Activated CD8-positive, alpha-beta memory T cell treated with anti-CD3 and anti-CD28 coated beads, Interleukin-2, amount 50 U/mL, for 48 hours (primary cell): ENCODE data around the gene TRIM47.
A peak's percentile ranks its signal among the peaks of the same experiment; 100 is the strongest.
"Not testable (repeated sequence)": the region's sequence is repeated elsewhere in the genome, so short reads cannot be mapped to it uniquely, and the experiment has no call there.

Source experiments
- DNase-seq: peaks from one replicate; pipeline ENCODE4 v3.0.0-alpha.2; 2020

Gene TRIM47

DNA sequence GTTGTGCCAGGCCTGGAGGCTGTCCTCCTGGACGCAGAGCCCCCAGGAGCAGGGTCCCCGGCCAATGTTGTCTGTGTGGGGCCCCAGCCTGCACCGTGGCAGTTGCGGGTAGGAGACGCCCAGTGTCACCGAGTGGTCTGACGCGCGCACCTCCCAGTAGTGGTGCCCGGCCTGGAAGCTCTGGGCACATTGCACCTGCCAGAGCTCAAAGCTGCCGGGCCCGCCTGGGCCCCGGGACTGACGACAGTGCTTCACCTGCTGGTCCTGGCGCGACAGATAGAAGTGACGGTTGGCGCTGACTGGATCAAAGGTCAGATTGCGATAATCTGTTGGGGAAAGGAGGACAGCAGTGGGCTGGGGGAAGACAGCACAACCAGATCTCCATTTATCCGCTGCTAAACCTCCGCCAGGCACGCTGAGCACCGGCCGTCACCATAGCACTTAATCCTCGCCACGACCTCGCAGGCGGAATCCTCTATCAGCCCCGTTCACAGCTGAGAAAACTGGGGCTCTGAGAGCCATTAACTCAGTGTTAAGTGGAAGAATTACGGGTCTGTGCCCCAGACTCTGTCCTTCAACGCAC is 12.7 kb upstream of the TRIM47 start:
- no peak for DNase-seq

DNA sequence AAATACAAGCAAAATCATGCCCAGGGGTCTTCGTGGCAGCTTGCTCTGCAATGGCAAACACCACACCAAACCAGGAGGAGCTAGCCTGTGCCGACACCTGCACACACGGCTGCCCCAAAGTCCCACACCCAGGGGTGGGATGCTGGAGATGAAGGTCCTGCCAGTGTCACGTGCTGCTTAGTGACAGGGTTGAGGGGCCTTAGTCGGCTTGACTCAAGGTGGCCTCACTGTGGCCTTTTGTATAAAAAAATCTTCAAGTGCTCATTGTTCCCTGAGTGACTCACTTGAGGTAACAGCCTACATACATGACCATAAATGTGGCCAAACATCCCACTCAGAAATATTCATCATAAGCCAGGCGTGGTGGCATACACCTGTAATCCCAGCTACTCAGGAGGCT is 11.1 kb upstream of the TRIM47 start:
- DNase-seq = no peak

DNA sequence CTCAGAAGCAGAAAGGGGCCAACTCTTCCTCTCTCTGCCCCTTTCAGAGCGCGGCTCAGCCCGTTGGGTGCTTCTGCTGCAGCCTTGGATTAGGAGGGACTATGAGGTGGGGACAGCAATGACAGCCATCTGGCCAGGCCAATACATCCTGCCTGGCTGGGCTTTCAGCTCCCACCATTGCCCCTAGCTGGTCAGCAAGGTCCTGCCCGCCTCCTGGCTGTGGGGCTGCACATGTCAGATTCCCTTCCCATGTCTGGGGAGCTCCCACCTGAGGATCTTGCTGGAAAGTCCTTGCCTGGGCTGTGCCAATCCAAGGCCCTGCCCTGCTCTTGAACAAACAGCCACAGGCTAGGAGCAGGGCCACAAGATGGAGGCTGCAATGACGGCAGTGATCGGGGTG is 10.1 kb upstream of the TRIM47 start:
- no peak for DNase-seq

DNA sequence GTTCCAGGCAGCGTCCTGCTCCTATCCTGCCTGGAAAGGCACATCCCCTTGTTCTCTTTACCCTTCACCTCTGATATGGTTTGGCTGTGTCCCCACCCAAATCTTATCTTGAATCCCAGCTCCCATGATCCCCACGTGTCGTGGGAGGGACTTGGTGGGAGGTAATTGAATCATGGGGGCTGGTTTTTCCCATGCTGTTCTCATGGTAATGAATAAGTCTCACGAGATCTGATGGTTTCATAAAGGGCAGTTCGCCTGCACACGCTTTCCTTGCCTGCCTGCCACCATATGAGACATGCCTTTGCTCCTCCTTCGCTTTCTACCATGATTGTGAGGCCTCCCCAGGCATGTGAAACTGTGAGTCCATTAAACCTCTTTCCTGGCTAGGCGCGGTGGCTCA is 7.5 kb upstream of the TRIM47 start:
- not testable (repeated sequence) for DNase-seq

DNA sequence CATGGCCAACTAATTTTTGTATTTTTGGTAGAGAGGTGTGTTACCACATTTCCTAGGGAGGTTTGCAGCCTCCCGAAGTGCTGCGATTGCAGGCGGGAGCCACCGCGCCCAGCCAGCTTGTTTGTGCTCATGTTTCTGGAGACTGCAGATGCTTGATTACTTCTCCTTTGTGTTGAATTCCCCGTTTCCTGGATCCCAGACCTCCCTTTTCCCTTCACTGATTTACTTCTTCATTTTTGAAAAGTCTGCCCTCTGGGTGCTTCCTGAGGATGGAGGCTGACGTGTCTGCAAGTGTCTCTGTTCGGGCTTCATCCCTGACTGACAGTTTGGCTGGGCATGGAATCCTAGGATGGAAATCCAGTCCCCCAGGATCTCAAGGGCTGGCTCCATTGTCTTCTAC is 7.0 kb upstream of the TRIM47 start:
- DNase-seq = no peak

DNA sequence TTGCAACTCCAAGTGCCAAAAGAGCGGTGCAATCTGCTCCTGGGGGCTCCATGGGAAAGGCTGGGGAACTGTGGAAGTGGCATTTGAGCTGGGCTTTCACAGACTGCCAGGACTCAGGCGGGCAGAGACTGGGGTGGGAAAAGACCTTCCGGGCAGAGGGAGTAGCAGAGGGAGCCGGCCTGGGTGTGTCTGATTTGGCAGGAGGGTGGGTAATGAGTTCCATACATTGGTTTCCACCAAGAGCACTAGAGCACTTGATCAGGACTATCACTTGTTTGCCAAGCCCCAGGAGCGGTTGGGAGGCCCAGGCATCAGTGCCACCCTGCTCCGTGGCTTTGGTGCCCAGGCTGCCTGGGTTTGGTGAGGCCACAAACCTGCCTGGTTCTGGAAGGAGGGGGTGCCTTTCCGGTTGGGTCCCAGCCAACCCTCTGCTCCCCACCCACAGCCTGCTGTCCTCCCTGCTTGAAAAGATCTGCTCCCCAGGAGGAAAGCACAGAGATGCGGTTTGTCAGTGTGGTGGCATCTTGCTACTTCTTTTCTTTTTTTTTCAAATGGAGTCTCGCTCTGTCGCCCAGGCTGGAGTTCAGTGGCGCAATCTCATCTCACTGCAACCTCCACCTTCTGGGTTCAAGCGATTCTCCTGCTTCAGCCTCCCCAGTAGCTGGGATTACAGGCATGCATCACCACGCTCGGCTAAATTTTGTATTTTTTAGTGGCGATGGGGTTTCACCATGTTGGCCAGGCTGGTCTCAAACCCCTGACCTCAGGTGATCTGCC is 3.5 kb upstream of the TRIM47 start:
- DNase-seq = no peak

DNA sequence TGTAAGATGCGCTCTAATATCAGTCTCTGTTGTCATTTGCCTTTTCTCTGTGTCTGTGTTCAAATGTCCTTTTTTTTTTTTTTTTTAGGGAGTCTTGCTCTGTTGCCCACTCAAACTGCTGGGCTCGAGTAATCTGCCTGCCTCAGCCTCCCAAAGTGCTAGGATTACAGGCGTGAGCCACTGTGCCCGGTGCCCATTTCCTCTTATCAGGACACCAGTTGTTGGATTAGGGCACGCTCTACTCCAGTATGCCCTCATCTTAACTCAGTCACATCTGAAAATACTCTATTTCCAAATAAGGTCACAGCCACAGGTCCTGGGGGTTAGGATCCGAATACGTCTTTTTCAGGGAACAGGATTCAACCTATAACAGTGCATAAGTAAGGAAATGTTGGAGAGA is 1.9 kb upstream of the TRIM47 start:
- DNase-seq = no peak

DNA sequence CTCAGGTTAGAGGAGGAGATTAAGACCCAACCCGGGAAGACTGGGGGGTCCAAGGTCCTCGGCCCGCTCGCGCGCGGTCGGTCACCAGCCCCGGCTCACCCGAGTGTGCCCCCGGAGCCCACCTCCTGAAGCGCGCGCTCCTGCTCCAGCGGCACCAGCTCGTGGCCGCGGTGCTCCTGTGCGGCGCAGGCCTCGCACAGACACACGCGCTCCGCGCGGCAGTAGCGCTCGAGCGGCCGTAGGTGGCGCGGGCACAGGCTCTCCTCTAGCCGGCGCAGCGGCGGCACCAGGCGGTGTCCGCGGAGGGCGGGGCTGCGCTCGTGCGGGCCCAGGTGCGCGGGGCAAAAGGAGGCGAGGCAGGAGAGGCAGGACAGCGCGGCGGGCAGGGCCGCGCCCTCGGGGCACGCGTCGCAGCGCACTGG is 618 bp downstream of the TRIM47 start:
- peak; percentile 85 for DNase-seq

DNA sequence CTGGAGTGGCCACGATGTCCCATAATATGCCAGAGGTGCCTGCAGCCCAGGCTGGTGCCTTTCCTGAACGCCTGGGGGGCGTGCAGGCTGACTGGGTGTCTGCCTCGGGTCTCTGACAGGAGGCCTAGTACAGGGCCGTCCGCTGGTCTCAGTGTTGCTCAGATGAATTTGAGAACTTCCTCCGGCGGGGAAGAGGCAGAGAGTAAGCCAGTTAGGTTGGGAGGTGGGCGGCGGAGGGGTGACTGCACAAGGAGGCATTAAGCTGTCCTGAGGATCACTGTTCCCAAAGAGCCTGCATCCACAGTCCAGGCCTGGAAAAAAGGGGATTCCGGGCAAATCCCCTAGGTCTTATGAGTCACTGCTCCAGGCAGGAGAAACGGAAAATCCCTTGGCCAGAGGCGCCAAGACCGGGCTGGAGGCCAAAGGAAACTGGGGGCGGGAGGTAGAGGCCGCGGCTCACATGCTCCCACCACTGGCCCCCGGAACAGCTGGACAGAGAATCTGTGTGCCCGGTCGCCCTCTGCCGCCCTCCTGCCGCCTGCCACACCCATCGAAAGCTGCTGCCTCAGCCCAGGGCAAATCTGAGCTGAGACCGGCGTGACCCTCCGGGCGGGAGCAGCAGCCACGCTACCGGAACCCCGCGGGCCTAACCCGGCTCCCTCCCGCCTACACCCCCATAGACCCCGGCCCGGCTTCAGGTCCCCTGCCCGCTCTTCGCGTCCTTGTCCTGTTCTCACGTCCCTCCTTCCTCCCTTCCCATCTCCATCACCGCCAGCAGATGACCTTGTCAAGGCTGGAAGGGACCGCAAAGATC is 1.2 kb downstream of the TRIM47 start:
- DNase-seq = peak; percentile 79

DNA sequence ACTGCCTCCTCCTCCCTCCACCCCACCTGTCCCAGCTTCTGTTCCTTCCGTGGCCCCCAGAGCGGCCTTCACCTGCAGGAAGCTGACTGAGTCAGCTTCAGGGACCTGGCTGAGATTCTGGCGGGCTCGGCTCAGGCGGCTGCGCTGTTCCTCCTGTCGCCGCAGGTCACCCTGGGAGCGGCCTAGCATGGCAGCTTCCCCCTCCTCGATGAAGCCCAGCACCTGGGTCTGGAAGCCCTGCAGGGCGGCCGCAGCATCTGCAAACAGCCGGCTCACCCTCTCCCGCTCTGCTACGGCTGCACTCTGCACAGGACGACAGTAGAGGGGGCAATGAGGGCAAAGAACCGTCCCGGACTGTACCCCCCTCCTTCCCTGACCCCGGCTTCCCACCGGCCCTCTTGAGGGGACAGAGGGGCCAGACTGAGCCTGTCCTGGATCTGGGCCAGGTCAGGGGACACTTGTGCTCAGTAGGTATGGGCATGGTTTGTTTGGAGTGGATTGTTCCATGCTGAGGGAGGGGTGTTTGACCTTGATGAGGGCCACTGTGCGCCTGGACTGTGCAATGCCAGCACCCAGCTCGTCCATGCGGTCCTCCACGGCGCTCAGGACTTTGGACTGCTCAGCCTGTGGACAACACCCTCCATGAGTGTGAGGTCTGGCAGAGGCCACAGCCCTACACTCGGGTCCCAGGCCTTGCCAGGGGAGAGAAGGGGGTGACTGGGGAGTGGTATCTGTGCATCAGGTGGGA is 2.0 kb downstream of the TRIM47 start:
- DNase-seq = peak; percentile 85

DNA sequence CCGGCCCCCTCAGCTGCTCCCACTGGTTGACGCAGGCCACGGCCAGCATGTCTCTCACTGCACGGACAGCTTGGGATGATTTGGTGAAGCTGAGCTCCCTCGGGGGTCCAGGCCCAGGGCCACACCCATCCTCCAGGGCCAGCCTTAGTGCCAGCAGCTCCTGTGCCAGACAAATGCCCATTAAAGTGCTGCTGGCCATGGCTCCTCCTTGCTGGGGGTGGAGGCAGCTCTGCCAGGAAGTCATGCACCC is 2.5 kb downstream of the TRIM47 start:
- DNase-seq = no peak

DNA sequence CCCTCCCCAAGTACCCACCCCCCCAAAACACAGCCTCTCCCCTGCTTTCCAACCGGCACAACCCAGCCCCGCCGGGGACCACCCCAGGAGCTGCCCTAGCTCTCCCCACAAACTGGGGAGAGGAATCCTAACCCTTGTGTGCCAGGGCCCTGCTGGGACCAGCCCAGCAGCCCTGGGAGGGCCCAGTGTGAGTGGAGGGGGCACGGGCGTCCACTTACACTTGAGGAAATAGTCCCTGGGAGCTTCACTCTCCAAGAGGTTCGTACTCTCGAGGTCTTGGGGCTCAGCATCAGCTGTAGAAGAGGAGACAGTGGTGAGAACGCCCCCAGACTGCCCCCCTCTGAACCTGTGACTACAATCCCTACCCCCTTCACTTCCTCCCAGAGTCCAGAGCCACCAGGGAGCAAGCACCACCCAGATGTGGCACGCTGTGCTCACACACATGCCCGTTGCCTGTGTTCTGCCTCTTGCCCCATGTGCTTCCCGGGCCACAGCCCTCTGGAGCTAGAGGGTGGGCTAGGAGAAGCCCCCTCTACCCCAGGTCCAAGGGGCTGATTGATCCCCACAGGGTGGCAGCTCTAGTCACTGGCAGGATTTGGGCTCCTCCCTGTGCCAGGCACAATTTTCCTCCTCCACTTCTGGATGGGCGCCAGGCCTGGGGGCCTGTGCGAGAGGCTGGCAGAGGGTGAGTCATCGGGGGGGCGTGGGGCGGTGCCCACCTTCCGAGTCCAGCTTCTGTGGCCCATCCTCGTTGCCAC is 3.0 kb downstream of the TRIM47 start:
- no peak for DNase-seq

DNA sequence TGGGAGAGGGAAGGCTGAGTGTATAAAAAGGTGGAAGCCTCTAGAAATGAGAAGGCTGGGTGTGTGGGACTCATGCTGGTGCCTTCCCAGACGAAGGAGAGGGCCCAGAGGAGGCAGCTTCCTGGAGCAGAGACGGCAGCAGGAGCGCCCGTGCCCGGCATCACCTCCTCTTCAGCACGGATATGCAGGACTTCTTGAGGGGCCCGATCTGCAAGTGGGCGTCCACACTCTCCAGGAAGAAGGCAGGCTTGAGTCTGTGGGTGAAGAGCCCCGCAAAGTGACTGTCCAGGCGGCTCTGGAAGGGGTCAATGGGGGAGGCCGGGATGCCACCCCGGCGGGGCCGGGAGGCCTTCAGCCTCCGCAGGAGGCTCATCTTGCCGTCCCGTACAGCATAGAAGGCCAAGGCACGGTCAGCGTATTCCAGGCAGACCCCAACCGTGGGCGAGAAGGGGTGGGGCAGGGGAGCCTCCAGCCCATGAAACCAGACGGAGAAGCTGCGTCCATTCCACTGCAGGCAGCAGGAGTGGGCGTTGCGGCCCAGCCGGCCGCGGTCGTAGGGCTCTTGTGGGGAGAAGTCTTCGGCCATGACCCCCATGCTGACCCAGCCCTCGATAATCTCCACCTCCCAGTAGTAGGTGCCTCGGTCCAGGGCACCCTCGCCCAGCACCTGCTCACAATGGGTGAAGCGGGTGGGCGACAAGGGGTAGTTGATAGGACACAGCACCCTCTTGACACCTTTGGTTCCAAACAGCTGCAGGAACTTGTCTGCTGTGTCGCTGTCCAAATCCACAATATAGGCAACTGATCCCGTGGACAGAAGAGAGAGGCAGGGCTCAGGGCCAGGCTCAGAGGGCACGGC is 3.8 kb downstream of the TRIM47 start:
- DNase-seq = no peak

DNA sequence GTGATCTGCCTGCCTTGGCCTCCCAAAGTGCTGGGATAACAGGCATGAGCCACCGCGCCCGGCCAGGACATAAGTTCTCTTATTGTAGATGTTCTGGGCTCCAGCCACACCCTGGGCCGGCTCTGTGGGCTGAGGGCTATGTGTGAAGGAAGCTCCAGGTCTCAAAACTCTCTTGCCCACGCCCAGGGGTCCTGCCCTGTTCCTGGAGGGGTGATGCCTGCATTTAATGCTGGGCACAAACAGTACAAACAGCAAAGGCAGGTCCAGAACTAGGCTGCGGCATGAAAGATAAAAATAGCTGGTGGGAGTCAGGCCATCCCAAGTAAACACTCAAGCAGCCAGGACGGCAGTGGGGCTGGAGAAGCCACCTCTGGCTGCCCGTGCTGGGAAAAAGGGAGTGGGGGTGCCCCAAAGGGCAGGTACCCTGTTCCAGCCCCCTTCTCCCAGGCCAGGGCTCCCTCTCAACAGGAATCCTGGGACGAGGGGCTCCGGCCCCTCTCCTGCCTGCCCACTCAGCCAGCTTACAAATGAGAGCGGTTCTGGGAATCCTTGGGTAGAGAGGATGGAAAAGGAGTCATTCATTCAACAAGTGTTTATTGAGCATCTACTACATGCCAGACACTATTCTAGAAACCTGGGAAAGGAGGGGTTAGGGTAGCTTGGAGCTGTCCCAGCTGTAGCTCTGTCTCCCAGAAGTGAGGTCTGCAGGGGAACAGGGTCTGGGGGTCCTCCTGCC is 4.6 kb downstream of the TRIM47 start:
- DNase-seq = no peak

DNA sequence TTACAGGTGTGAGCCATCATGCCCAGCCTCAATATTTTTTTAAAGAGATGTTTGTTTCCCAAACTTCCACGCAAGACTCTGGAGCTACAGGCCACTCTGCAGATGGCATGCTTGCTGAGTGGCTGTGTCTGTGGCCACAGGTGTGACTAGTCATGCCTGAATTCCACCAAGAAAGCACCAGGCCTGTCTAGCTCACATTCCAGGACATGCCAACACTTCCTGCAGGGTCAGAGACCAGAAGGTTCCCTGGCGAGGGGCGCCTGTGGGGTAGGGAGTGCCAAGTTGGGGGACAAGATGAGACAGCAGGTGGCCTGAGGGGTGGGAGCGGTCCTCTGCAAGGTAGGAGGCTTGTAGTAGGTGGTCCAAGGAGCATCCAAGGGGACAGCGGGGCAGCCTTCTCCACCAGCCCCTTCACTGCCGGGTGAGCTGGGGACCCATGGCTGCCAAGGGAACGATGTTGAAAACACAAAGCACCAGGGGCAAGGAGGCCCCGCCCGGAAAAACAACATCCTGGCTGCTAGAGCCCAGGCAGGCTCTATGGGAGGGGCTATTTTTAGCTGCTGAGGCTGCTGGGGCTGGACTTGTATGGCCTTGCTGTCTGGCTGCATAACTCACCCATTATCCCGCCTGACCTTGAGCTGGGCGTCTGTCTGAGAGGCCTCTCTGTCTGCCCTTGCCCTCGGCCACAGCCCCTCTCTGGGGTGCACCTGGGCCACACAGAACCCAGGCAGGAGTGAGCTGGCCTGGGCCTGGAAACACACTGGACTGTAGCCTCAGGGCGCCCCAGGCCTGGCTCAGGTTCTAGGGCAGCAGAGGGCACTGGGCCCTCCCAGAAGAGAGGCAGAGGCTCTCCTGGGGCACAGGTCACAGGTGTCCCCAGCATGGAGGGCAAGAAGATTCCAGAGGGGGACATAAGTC is 5.7 kb downstream of the TRIM47 start:
- DNase-seq = no peak

DNA sequence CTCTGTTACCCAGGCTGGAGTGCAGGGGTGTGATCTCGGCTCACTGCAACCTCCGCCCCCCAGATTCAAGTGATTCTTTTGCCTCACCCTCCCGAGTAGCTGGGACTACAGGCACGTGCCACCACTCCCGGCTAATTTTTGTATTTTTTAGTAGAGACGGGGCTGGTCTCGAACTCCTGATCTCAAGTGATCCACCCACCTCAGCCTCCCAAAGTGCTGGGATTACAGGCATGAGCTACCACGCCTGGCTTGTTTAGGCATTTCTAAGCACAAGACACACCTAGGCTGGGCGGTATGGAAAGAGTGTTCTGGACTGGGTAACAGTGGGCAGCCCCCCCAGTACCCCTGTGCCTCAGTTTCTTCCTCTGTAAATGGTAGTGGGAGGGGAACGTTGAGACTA is 8.2 kb downstream of the TRIM47 start:
- not testable (repeated sequence) for DNase-seq

DNA sequence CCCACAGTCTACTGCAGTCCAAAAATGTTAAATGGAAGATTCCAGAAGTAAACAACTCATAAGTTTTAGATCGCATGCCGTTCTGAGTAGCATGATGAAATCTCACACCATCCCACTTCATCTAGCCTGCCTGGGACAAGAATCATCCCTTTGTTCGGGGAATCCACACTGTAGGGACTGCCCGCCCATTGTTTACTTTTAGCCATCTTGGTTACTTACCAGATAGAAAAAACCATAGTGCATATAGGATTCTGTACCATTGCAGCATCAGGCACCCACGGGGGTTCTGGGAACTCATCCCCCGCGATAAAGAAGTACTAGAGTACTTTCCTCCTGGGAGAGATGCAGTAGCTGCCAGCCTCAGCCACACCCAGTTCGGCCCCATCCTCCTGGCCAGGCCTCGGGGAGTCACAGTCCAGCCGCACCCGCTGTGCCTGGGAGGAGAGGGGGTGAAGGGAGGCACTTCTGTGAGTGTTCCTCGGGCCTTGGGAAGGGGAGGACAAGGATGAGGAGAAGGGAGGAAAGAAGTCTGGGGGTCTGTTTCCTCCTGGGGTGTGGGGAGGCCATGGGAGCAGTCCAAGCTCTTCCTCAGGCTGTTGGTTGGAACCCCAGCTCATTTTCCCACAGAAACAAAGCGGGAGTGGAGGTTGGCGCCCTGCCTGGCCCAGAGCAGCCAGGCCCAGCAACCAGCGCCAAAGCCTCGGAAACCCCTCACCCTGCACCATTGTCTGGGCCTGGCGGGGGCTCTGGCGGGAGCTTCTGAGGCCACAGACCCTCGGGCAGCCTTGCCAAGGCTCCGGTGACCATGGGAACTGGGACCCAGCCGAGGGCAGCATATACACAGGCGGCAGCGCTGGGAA is 8.9 kb downstream of the TRIM47 start:
- DNase-seq = no peak

DNA sequence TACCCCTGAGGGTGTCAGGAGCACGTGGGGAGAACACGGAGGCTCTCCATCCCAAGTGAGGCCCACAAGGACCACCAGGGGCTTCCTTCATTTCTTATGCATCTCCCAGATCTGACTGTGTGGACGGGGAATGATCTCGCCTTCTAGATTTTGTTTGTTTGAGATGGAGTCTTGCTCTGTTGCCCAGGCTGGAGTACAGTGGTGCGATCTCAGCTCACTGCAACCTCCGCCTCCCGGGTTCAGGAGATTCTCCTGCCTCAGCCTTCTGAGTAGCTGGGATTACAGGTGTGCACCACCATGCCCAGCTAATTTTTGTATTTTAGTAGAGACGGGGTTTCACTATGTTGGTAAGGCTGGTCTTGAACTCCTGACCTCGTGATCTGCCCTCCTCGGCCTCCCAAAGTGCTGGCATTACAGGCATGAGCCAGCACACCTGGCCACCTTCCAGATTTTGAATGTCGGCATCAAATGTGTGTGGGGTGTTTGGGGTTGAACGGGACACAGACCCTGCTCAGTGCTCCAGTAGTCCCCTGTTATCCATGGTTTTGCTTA is 9.6 kb downstream of the TRIM47 start:
- not testable (repeated sequence) for DNase-seq
